Coronary artery (tissue), 2 donors: ENCODE data around the gene NR4A3.

Source experiments
- DNase-seq: peaks from one replicate; pipeline ENCODE4 v3.0.0-alpha.2; 2017; ENCODE audit warnings: low spot score
- H3K27ac ChIP-seq, 2 donors: fragments of 200-600 bp; sonication (generic); one replicate each; pipeline ENCODE4 v1.5.1; 2016 to 2019
- H3K4me3 ChIP-seq: fragments of 200-600 bp; sonication (generic); 2 replicates; pipeline ENCODE4 v1.5.1; 2016; ENCODE audit warnings: mild to moderate bottlenecking, moderate library complexity
- TF ChIP-seq, protein P1 (sequence below): fragments of 200-600 bp; sonication (generic); IDR thresholded peaks from one replicate; pipeline ENCODE4 v1.5.1; 2019; ENCODE audit warnings: antibody characterized with exemption

NR4A3 gene

DNA sequence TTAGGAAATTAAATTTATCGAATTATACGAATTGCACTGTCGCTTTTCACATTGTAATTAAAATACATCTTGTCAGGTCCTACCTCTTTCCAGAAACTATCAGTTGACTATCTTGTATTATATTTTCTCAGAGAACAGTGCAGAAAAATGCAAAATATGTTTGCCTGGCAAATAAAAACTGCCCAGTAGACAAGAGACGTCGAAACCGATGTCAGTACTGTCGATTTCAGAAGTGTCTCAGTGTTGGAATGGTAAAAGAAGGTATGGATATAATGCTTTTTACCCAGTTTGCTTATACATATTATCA is 10.8 kb downstream of the NR4A3 start:
- TF ChIP-seq, protein P1, sequence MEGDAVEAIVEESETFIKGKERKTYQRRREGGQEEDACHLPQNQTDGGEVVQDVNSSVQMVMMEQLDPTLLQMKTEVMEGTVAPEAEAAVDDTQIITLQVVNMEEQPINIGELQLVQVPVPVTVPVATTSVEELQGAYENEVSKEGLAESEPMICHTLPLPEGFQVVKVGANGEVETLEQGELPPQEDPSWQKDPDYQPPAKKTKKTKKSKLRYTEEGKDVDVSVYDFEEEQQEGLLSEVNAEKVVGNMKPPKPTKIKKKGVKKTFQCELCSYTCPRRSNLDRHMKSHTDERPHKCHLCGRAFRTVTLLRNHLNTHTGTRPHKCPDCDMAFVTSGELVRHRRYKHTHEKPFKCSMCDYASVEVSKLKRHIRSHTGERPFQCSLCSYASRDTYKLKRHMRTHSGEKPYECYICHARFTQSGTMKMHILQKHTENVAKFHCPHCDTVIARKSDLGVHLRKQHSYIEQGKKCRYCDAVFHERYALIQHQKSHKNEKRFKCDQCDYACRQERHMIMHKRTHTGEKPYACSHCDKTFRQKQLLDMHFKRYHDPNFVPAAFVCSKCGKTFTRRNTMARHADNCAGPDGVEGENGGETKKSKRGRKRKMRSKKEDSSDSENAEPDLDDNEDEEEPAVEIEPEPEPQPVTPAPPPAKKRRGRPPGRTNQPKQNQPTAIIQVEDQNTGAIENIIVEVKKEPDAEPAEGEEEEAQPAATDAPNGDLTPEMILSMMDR, result no peak
- Histone ChIP-seq H3K4me3 (no peak overlapping the region), H3K27ac (no peak overlapping the region)
- no peak for DNase-seq

DNA sequence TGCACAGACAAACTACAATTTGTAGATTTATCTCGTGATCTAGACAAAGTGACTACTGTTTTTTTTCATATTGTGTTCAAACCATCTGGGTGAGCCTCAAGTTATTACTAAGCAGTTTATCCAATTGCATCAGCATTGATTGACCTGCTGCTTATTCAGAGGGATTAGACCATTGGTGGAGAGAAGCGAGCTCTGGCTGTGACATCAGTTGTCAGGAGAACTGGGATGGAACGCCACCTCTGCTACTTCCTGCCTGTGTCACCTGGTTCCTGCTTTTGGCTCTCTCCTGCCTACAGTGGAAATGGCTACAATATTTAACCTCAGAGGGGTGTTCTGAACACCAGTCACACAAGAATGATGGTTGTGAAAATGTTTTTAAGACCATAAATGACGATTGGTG is 12.1 kb downstream of the NR4A3 start:
- TF ChIP-seq, protein P1, result no peak
- no peak overlapping the region for H3K4me3 ChIP-seq
- no peak for DNase-seq

DNA sequence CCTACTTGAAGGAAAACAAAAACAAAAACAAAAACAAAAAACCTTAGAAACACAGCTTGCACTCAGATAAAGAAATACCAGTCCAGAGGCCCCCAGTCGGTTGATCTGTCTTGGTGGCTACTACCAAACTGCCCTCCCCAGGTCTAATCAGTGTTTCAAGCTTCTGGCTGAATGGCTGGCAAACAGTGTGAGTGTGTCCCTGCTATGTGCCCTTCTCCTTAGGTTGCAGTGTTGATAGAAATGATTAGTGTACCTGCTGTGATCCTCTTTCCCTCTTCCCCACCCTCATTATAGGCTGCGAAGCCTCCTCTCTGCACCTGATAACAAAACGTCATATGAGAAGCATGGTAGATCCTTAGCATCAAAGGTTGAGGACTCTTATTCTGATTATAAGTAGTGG is 12.8 kb downstream of the NR4A3 start:
- no peak overlapping the region for H3K4me3 ChIP-seq
- TF ChIP-seq, protein P1, result no peak
- no peak overlapping the region for H3K27ac ChIP-seq
- no peak for DNase-seq

More for the DNA sequence above, 12.1 kb downstream of the NR4A3 start:
- no peak overlapping the region for H3K27ac ChIP-seq

DNA sequence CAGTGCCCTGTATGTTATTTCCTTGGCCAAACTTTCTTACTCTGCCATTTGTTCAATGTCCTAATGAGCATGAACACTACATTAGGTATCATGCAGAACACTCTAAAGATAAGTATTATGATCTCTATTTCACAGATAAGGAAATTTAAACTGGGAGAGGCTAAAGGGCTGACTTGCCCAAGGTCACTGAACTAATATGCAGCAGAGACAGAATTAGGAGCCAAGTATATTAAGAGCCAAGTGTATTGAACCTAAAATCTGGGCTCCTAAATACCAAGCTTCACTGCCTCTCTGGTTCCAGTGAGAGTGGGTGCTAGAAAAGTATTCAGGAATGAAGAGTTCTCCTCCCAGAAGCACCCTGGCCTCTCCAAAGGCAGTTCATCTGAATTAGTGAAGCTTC is 13.5 kb downstream of the NR4A3 start:
- H3K27ac ChIP-seq, result no peak overlapping the region
- TF ChIP-seq, protein P1, result no peak
- no peak for DNase-seq
- no peak overlapping the region for H3K4me3 ChIP-seq

DNA sequence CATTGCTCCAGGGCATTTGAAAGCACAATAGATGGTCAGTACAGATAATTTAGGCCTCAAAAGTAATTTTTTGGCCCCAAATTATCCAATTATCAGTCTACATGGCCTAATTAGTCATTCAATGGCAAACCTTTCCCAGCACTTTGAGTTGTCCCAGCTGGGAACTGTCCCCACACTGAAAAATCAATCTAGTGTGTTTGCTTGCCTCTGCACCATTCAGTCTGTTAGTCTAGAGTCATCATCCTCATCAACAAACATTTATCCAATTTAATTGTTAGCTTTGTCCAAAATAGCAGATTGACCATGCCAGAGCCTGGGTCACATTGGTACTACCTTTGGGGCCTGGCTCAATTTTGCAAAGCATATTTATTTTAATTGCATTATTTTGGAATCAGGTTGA is 13.9 kb downstream of the NR4A3 start:
- no peak overlapping the region for H3K27ac ChIP-seq
- no peak overlapping the region for H3K4me3 ChIP-seq
- TF ChIP-seq, protein P1, result no peak
- DNase-seq, result no peak

DNA sequence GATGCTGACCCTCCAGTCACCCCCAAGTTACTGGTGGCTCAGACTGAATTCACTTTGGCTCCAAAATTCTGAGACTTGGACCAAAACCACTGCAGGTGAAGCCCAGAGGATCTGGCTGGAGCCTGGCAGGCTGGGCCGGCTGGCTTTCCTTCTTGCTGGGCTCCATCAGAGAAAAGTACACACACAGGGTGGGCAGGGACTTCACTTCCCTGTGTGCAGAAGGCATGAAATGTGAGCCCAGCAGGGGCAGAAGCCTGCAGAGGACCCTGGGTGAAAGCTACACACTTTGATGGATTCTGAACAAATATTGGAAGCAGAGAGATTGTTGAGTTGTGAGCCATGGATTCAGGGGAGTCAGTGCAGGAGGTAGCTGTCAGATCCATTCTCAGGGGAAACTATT is 18.4 kb downstream of the NR4A3 start:
- Histone ChIP-seq H3K27ac (no peak overlapping the region), H3K4me3 (no peak overlapping the region)
- TF ChIP-seq, protein P1, result no peak
- DNase-seq, result no peak

- DNase-seq, result no peak
- Histone ChIP-seq H3K4me3 (no peak overlapping the region), H3K27ac (no peak overlapping the region)
- TF ChIP-seq, protein P1, result no peak
These were observed 23.4 kb downstream of the NR4A3 start for GRCh38 chr9:99845063-99845462.
